Esophagus muscularis mucosa (tissue), 3 donors: ENCODE data around the gene PCNX2.

ENCODE experiments used
- CTCF ChIP-seq, 3 experiments: fragments of 200-600 bp in 2 of 3; fragments of 450-650 bp in 1 of 3; sonication (generic) in 2 of 3; IDR thresholded peaks; one replicate each; pipeline ENCODE4 v1.5.1; 2017 to 2019; ENCODE audit warnings: antibody characterized with exemption in 3 of 3, mild to moderate bottlenecking in 2 of 3, moderate library complexity in 1 of 3
- POLR2AphosphoS5 ChIP-seq, 2 donors: sonication (generic); formaldehyde crosslinking; IDR thresholded peaks; one replicate each; pipeline ENCODE4 v1.6.1; 2017; ENCODE audit warnings: antibody characterized with exemption in 2 of 2

- TF ChIP-seq CTCF (IDR thresholded peaks at IDR 0.05) = no peak
- no peak for TF ChIP-seq POLR2AphosphoS5 (IDR thresholded peaks at IDR 0.05)
These were observed 358.6 kb downstream of the PCNX2 start for GRCh38 chr1:232936941-232937340.
